HG03571 (cell line): ENCODE results near the gene CEP63.
"Not testable (repeated sequence)": the region's sequence is repeated elsewhere in the genome, so short reads cannot be mapped to it uniquely, and the experiment has no call there.

Experiments
- ATAC-seq: cut with Tn5 transposase; IDR thresholded peaks from one replicate; pipeline ENCODE4 v1.9.1; 2021; ENCODE audit not compliant: unreplicated experiment

CEP63 gene

GRCh38 chr3:134505485-134505884, 19.6 kb downstream of the CEP63 start:
- ATAC-seq = no peak

DNA sequence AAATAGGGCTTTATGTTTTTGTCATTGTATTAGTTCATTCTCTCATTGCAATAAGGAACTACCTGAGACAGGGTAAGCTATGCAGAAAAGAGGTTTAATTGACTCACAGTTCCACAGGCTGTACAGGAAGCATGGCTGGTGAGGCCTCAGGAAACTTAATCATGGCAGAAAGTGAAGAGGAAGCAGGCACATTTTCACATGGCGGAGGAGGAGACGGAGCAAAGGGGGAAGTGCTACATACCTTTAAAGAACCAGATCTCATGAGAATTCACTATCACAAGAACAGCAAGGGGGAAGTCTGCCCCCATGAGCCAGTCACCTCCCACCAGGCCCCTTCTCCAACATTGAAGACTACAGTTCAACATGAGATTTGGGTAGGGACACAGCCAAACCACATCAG, 25.6 kb downstream of the CEP63 start:
- ATAC-seq = no peak

DNA sequence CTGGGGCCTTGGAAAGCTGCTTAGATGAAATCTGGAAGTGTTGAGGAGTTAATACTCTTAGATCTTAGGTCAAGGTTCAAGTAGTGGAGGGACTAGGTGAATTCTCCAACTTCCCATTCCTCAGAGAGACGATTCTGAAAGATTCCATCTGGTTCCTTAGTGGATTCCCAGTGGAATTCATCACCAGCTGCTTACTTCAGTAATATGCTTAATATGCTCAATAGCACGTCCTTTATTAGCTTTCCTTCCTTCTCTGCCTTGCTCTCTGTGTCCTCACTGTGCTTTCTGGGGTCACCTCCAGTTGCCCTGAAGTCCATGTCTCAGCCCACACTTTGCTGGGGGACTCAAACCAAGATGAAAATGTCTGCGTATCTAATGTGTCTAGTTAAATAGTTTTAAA, 31.0 kb downstream of the CEP63 start:
- no peak for ATAC-seq

- ATAC-seq = no peak
Observed at GRCh38 chr3:134517791-134518190, 31.9 kb downstream of the CEP63 start.

- ATAC-seq = no peak
Observed at GRCh38 chr3:134522541-134522940, 36.7 kb downstream of the CEP63 start.

DNA sequence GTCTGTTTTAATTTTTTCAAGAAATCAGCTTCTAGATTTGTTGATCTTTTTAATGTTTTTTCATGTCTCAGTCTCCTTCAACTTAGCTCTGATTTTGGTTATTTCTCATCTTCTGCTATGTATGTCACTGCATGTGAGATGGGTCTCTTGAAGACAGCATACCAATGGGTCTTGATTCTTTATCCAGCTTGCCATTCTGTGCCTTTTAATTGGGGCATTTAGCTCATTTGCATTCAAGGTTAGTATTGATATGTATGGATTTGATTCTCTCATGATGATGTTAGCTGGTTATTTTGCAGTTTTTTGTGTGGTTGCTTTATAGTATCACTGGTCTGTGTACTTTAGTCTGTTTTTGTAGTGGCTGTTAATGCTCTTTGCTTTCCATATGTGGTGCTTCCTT, 39.4 kb downstream of the CEP63 start:
- no peak for ATAC-seq

DNA sequence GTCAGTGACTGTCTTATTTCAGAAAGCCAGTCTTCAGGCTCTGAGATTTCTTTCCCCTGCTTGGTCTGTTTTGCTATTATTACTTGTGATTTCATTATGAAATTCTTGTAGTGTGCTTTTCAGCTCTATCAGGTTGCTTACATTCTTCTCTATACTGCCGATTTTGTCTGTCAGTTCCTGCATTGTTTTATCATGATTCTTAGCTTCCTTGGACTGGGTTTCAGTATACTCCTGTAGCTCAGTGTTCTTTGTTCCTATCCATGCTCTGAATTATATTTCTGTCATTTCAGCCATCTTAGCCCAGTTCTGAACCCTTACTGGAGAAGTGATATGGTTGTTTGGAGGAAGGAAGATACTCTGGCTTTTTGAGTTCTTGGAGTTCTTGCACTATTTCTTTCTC, 40.5 kb downstream of the CEP63 start:
- ATAC-seq = no peak

DNA sequence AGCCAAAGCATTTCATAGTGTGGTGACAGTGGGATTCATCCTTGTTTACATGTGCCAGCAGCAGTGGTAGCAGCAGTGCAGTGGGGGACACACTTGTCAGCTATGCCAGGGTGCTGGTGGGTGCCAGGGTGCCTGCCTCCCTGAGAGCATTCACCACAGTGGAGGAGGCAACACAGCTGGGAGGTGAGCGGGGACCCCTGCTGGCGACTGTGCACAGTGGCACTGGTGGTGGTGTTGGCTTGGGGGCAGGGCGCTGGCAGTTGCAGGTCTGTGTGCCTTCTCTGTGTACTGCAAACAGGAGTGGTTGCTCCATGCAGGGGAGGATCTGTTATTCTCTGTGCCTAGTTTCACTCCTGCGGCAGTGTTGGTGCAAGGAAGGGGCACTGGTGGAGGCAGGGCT, 41.2 kb downstream of the CEP63 start:
- no peak for ATAC-seq

DNA sequence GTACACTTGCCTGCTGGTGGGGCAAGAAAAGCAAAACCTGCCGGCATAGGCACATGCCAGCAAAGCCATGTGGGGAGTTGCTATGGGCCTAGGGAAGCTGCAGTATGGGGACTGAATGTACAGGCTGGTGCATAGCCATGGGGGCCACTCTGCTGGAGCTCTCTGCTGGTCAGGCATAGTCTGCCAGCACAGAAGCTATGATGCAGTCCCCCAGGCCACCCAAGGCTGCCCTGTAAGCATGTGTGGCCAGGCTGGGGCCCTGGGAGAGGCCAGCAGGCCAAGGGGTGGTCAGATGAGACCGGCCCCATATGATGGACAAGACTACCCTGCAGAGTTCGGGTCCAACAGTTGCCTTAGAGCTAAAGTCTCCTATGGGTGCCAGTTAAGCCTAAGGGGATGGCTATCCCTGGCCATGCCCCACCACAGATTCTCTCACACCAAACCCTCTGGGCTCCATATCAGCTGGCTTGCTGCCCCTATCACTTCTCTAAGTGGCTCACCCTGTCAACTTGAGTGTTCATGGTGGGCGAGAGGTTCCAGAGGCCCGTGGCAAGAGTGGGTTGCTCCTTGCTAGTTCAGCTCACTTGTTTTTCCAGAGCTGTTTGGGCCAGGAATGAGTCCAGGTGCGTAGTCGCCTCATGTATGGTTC, 41.8 kb downstream of the CEP63 start:
- ATAC-seq = no peak

DNA sequence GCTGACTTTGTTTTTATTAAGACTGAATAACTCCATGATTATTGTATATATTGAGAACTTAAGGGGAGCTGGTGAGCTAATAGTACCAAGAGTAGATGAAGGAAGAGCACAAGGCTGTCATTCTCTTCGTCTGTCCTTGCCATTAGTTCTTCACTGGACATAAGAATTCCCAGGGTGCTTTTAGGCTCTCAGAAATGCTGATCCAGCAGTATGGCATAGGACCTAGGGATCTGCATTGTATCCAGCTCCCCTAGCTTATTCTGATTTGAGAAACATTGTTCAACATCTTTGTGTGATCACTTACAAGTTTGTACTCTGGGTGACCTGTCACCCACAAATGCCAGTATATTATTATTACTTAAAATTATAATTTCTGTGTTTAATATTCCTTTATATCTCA, 47.6 kb downstream of the CEP63 start:
- no peak for ATAC-seq

- ATAC-seq = no peak
Observed at GRCh38 chr3:134535186-134535970, 49.5 kb downstream of the CEP63 start.

- ATAC-seq = no peak
Observed at GRCh38 chr3:134536781-134537180, 50.9 kb downstream of the CEP63 start.

DNA sequence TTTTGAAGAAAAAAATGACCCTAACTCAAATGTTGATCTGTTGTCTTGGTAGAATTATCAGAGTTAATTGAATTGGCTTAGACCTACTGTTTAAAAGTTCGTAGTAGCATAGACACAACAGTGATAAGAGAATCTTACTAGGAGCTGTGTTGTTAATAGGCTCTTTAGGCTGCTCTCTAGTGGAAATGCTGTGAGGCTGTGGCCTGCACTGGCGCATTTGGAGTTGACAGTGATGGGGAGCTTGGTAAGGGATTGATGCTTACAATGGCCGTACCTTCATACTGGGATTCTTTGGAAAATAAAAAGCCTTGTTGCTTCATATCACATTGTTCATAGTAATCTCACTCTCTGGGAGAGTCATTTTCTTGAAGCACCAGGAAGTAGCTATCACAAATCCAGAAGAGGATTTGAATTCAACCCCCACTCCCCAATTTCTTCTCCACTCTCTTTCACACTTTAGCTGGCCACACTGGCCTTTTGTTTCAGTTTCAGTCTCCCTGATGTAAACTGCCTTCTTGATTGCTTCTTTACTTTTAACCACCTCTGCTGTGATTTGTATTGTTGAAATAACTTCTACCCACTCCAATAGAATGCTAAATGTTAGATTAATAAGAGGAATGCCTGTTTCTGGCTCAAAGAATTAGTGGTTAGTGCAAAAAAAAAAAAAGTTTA, 56.6 kb downstream of the CEP63 start:
- ATAC-seq = no peak

- ATAC-seq = no peak
Observed at GRCh38 chr3:134543113-134543512, 57.3 kb downstream of the CEP63 start.

DNA sequence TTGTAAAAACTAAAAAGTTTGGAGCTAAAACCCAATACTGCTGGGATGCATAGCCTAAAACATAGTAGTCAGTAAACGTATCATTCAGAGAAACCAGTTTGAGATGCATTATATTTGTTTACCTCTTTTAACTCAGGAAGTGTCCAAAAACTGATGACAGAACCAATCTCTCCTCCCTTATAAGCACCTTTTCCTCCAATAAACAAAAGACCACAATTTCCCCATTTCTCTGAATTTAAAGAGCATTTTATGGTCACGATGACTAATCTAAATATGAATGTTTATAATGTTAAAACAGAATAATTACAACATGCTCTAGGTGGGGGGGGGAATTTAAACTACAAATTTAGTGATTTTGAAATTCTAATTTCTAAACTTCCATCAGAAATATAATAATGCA, 58.5 kb downstream of the CEP63 start:
- no peak for ATAC-seq

- ATAC-seq = not testable (repeated sequence)
Observed at GRCh38 chr3:134544783-134545182, 58.9 kb downstream of the CEP63 start.

- ATAC-seq = no peak
Observed at GRCh38 chr3:134545818-134546217, 60.0 kb downstream of the CEP63 start.

GRCh38 chr3:134552784-134553183, 66.9 kb downstream of the CEP63 start:
- ATAC-seq = no peak

- ATAC-seq = no peak
Observed at GRCh38 chr3:134559591-134559990, 73.7 kb downstream of the CEP63 start.

DNA sequence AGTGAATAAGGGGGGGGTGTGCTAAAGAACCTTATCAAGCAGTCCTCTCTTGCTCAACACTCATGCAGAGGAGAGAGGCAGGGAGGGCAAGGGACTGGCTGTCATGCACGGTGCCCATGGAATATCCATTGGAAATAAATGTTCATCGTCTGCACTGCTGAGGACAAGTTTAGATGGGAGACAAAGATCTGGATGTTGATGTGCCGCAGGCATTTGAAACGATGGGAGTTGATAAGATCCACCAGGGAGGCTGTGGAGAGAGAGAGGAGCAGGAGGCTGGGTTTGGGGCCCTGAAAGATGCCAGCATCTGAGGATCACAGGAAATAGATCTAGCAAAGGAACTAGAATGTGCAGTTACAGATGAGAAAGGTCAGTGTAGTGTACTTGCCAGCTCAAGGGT, 76.2 kb downstream of the CEP63 start:
- ATAC-seq = no peak

DNA sequence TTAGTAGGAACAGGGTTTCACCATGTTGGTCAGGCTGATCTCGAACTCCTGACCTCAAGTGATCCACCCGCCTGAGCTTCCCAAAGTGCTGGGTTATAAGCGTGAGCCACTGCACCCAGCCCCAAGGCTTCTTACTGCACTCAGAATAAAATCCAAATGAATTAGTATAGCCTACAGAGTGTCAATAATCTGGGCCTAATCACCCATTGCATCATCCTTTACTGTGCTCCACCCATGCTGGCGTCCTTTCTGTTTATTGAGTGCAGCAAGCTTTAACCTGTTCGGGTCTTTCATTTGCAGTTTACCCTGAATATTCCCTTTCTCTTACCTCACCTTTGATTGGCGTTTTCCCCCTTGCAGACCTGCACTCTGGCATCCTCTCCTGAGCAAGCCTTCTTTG, 77.7 kb downstream of the CEP63 start:
- no peak for ATAC-seq

- no peak for ATAC-seq
Observed at GRCh38 chr3:134564991-134565390, 79.1 kb downstream of the CEP63 start.
